Endothelial cell of umbilical vein (primary cell): ENCODE results near the gene TMEM8B. TPM values are rescaled to one million over a fixed set of nuclear protein-coding genes. Genes with fewer than 3 reads are reported as not detected.

Experiments
- BruUV-seq: library from RNA; stranded (reverse); fragments of 400-500 nt; replicated peaks from 2 replicates; lab custom pipeline; 2021; lab: Mats Ljungman, UMichigan
- CTCF ChIA-PET: fragments of 300-600, 350-600 bp; sonication (Branson Sonifier 250); formaldehyde crosslinking; loops from one replicate; lab custom pipeline; 2021; ENCODE audit warnings: antibody characterized with exemption, inconsistent platforms; lab: Charles Lee
- POLR2A ChIA-PET: fragments of 300-600, 350-600 bp; sonication (Branson Sonifier 250); formaldehyde crosslinking; loops from one replicate; lab custom pipeline; 2021; ENCODE audit warnings: antibody characterized with exemption, inconsistent platforms; lab: Charles Lee
- DNase-seq: peaks from one replicate; pipeline ENCODE4 v3.0.0-alpha.2; 2011; ENCODE audit warnings: low read depth, low spot score
- FAIRE-seq: peaks from 2 replicates; lab custom pipeline; 2011; peaks lifted over from hg19 to GRCh38; lab: Jason Lieb, UNC
- H2AFZ ChIP-seq: 2 replicates; pipeline ENCODE4 v1.6.0; 2012; ENCODE audit warnings: low read depth, low read length, control low read depth, inconsistent platforms
- H3K27ac ChIP-seq: 2 replicates; pipeline ENCODE4 v1.5.1; 2011; ENCODE audit warnings: low read depth, mild to moderate bottlenecking, control low read depth, low read length, moderate library complexity; ENCODE audit not compliant: insufficient read depth
- H3K27me3 ChIP-seq, 2 experiments: 2 replicates each; pipeline versions ENCODE4 v1.6.0 to v1.6.1; 2011; ENCODE audit warnings: low read length in 2 of 2, mixed read lengths in 1 of 2; ENCODE audit not compliant: control insufficient read depth in 2 of 2, insufficient read depth in 2 of 2
- H3K36me3 ChIP-seq, 2 experiments: 2 replicates in 1 of 2; 3 replicates in 1 of 2; pipeline ENCODE4 v1.5.1; 2011; ENCODE audit warnings: low read length in 2 of 2, mild to moderate bottlenecking in 1 of 2, moderate library complexity in 1 of 2; ENCODE audit not compliant: control insufficient read depth in 2 of 2, insufficient read depth in 2 of 2; ENCODE audit errors: extremely low read depth in 1 of 2
- H3K4me1 ChIP-seq: 3 replicates; pipeline ENCODE4 v1.5.1; 2011; ENCODE audit warnings: mild to moderate bottlenecking, low read length; ENCODE audit not compliant: control insufficient read depth, insufficient read depth; ENCODE audit errors: extremely low read depth
- H3K4me2 ChIP-seq: 2 replicates; pipeline ENCODE4 v1.6.1; 2011; ENCODE audit warnings: low read length, control low read depth, mixed read lengths; ENCODE audit not compliant: insufficient read depth
- H3K4me3 ChIP-seq, 3 experiments: fragments of 200-600 bp in 1 of 3; sonication (generic), shearing (Covaris generic) in 1 of 3; replicated peaks in 1 of 3; 2 replicates each; pipeline ENCODE4 v1.5.1; 2011 to 2016; ENCODE audit warnings: control low read depth in 3 of 3, low read length in 3 of 3, mild to moderate bottlenecking in 2 of 3, inconsistent platforms in 1 of 3, low read depth in 1 of 3, moderate library complexity in 1 of 3; ENCODE audit not compliant: insufficient read depth in 1 of 3
- H3K79me2 ChIP-seq: 2 replicates; pipeline ENCODE4 v1.6.0; 2012; ENCODE audit warnings: low read length, inconsistent platforms; ENCODE audit not compliant: control insufficient read depth, insufficient read depth
- H3K9ac ChIP-seq: replicated peaks from 2 replicates; pipeline ENCODE3; 2011; ENCODE audit warnings: low read length, control low read depth; ENCODE audit not compliant: insufficient read depth; ENCODE audit errors: extremely low read depth
- H3K9me1 ChIP-seq: replicated peaks from 3 replicates; pipeline ENCODE4 v1.6.0; 2011; ENCODE audit warnings: mild to moderate bottlenecking, low read length; ENCODE audit not compliant: control insufficient read depth, insufficient read depth; ENCODE audit errors: extremely low read depth
- H3K9me3 ChIP-seq: replicated peaks from 2 replicates; pipeline ENCODE4 v1.5.1; 2012; ENCODE audit warnings: low read length, inconsistent platforms; ENCODE audit not compliant: control insufficient read depth, insufficient read depth
- H4K20me1 ChIP-seq: replicated peaks from 2 replicates; pipeline ENCODE3; 2011; ENCODE audit warnings: mild to moderate bottlenecking, low read length; ENCODE audit not compliant: control insufficient read depth, insufficient read depth; ENCODE audit errors: extremely low read depth
- CTCF ChIP-seq, 2 donors: IDR thresholded peaks; 1 replicate in 1 of 2; 2 replicates in 1 of 2; pipeline ENCODE4 v1.5.1; 2011; ENCODE audit warnings: low read length in 2 of 2, mild to moderate bottlenecking in 2 of 2, moderate library complexity in 2 of 2, control low read depth in 1 of 2, inconsistent platforms in 1 of 2, low read depth in 1 of 2; ENCODE audit not compliant: insufficient read depth in 1 of 2; ENCODE audit errors: extremely low read depth in 1 of 2
- EZH2 ChIP-seq: IDR thresholded peaks from 2 replicates; pipeline ENCODE4 v1.6.1; 2012; ENCODE audit warnings: borderline replicate concordance, low read depth, mild to moderate bottlenecking, moderate library complexity, low read length, inconsistent platforms; ENCODE audit not compliant: severe bottlenecking
- FOS ChIP-seq: IDR thresholded peaks from 2 replicates; pipeline ENCODE4 v1.6.1; 2011; ENCODE audit warnings: mild to moderate bottlenecking, low read length, moderate library complexity, borderline replicate concordance; ENCODE audit not compliant: insufficient read depth
- GATA2 ChIP-seq: IDR thresholded peaks from 2 replicates; pipeline ENCODE4 v1.7.0; 2011; ENCODE audit warnings: low read depth, mild to moderate bottlenecking, moderate library complexity, mixed read lengths, low read length; ENCODE audit not compliant: insufficient read length, insufficient read depth
- JUN ChIP-seq: IDR thresholded peaks from 2 replicates; pipeline ENCODE4 v1.6.1; 2011; ENCODE audit warnings: borderline replicate concordance, low read depth; ENCODE audit not compliant: insufficient read length, insufficient read depth
- MAX ChIP-seq: IDR thresholded peaks from 2 replicates; pipeline ENCODE4 v1.6.1; 2011; ENCODE audit not compliant: insufficient read depth, insufficient read length
- MYC ChIP-seq: IDR thresholded peaks from one replicate; pipeline ENCODE4 v1.6.1; 2011; ENCODE audit warnings: mild to moderate bottlenecking, low read depth, low read length
- POLR2A ChIP-seq: IDR thresholded peaks from 2 replicates; pipeline ENCODE4 v1.6.1; 2012; ENCODE audit warnings: low read depth, mild to moderate bottlenecking, control low read depth, low read length
- POLR2AphosphoS5 ChIP-seq: IDR thresholded peaks from 2 replicates; pipeline ENCODE4 v1.6.1; 2012; ENCODE audit warnings: low read depth, mild to moderate bottlenecking, control low read depth, low read length, moderate library complexity; ENCODE audit not compliant: insufficient read depth
- dilution Hi-C: fragments of 300-500 bp; cut with MboI; formaldehyde crosslinking; loops from one replicate; pipeline ENCODE4 v1.15.0; 2019; ENCODE audit warnings: low sequenced_read_pairs; ENCODE audit not compliant: extremely low pct_ligation_motif_present
- intact Hi-C: fragments of 100-400 bp; cut with micrococcal nuclease; formaldehyde crosslinking; loops from one replicate; pipeline ENCODE4 v1.10.0; 2022
- polyA plus RNA-seq, 4 experiments: library from polyadenylated mRNA; depleted of rRNA in 3 of 4; stranded (reverse) in 3 of 4; unstranded in 1 of 4; fragments of >200 nt; gene quantifications; 2 replicates each; pipeline versions ENCODE4 v1.2.1 to v1.2.3, GENCODE V29; 2011 to 2012; ENCODE audit warnings: missing spikeins in 1 of 4
- total RNA-seq: library from RNA; stranded (reverse); gene quantifications from 2 replicates; pipeline ENCODE4 v1.2.3, GENCODE V29; 2021

Gene TMEM8B
- total and polyA plus RNA-seq, 2 donors (not counting 3 experiments of a cell fraction or from before 2014, with no cell fraction given) = 2.5 to 3.6 TPM

- POLR2A ChIA-PET = no interaction called here
- Histone ChIP-seq H3K9ac (no peak overlapping the region), H3K27me3 (no peaks in the 10 kb centered on the region), H3K79me2 (peaks cover 7% of the 10 kb centered on the region), H2AFZ (no peak overlapping the region), H3K9me3 (no peaks in the 10 kb centered on the region), H3K9me1 (no peaks in the 10 kb centered on the region), H3K4me3 (no peak overlapping the region), H3K36me3 (no peaks in the 10 kb centered on the region), H4K20me1 (no peaks in the 10 kb centered on the region), H3K4me1 (peaks cover 40% of the 10 kb centered on the region), H3K27ac (no peak overlapping the region), H3K4me2 (peak overlapping the region; percentile 9)
- TF ChIP-seq EZH2 (no peak), POLR2AphosphoS5 (no peak), MAX (no peak), MYC (no peak), CTCF (IDR thresholded peaks at IDR 0.05; ENCODE audit: extremely low read depth in 1 of 2, insufficient read depth in 1 of 2, low read depth in 1 of 2, low read length in 2 of 2) (no peak), GATA2 (no peak), FOS (no peak), POLR2A (no peak), JUN (no peak)
- intact Hi-C loops (no loop called here), dilution Hi-C loops (no loop called here)
- FAIRE-seq (no peak), DNase-seq (no peak)
- CTCF ChIA-PET = interaction anchor here (0.6 to 6.5 kb wide), 5 partner anchors 20 to 100 kb away, joined by 3 to 277 read pairs (median 7); partner anchors contain the start of genes FAM221B and TMEM8B
- no TSS peak for BruUV-seq
Observed at GRCh38 chr9:35793461-35793860, 35.6 kb upstream of the TMEM8B start.
